Caco-2 (cell line): Measurements from ENCODE around the gene LPXN. TPM values are rescaled to one million over a fixed set of nuclear protein-coding genes. Genes with fewer than 3 reads are reported as not detected.

Source experiments
- BruUV-seq: library from RNA; stranded (reverse); fragments of 400-500 nt; replicated peaks from 2 replicates; lab custom pipeline; 2021; lab: Mats Ljungman, UMichigan
- CTCF ChIA-PET: fragments of 300-600 bp; sonication (Branson Sonifier 250); formaldehyde crosslinking; loops from one replicate; lab custom pipeline; 2022; ENCODE audit warnings: antibody characterized with exemption; lab: Charles Lee
- POLR2A ChIA-PET: fragments of 300-600 bp; sonication (Branson Sonifier 250); formaldehyde crosslinking; loops from one replicate; lab custom pipeline; 2022; ENCODE audit warnings: antibody characterized with exemption; lab: Charles Lee
- DNase-seq, 2 experiments: peaks; one replicate each; pipeline versions ENCODE4 v3.0.0 to v3.0.0-alpha.2; 2020 to 2022
- H3K27me3 ChIP-seq: replicated peaks from 2 replicates; pipeline ENCODE4 v1.6.0; 2011; ENCODE audit warnings: low read length; ENCODE audit not compliant: control insufficient read depth, insufficient read depth
- H3K36me3 ChIP-seq: 2 replicates; pipeline ENCODE4 v1.5.1; 2011; ENCODE audit warnings: low read length; ENCODE audit not compliant: control insufficient read depth, insufficient read depth
- H3K4me1 ChIP-seq: fragments of 250-450 bp; sonication (Bioruptor Pico); 2 replicates; pipeline ENCODE4 v1.5.1; 2020; ENCODE audit warnings: mild to moderate bottlenecking
- H3K4me3 ChIP-seq: 2 replicates; pipeline ENCODE4 v1.5.1; 2011; ENCODE audit warnings: low read depth, mild to moderate bottlenecking, control low read depth, low read length
- H3K9me3 ChIP-seq: fragments of 250-450 bp; sonication (Bioruptor Pico); 2 replicates; pipeline ENCODE4 v1.5.1; 2020; ENCODE audit warnings: mild to moderate bottlenecking, moderate library complexity
- H3K27ac Mint-ChIP-seq: one replicate; pipeline ENCODE4 v1.8.0; 2022; ENCODE audit warnings: mixed read lengths; ENCODE audit not compliant: unreplicated experiment
- H3K27me3 Mint-ChIP-seq: one replicate; pipeline ENCODE4 v1.8.0; 2022; ENCODE audit warnings: mixed read lengths; ENCODE audit not compliant: insufficient read depth, unreplicated experiment
- H3K36me3 Mint-ChIP-seq: one replicate; pipeline ENCODE4 v1.8.0; 2022; ENCODE audit warnings: mild to moderate bottlenecking, mixed read lengths; ENCODE audit not compliant: insufficient read depth, unreplicated experiment
- H3K4me1 Mint-ChIP-seq: one replicate; pipeline ENCODE4 v1.8.0; 2022; ENCODE audit warnings: low read depth, mixed read lengths; ENCODE audit not compliant: unreplicated experiment
- H3K4me3 Mint-ChIP-seq: one replicate; pipeline ENCODE4 v1.8.0; 2022; ENCODE audit warnings: mild to moderate bottlenecking, moderate library complexity, mixed read lengths; ENCODE audit not compliant: unreplicated experiment
- H3K9me3 Mint-ChIP-seq: one replicate; pipeline ENCODE4 v1.8.0; 2022; ENCODE audit warnings: mixed read lengths; ENCODE audit not compliant: unreplicated experiment
- CTCF ChIP-seq, 2 experiments: fragments of 200-600 bp in 1 of 2; IDR thresholded peaks; 1 replicate in 1 of 2; 2 replicates in 1 of 2; pipeline versions ENCODE4 v1.5.1 to v1.8.0; 2011 to 2022; ENCODE audit warnings: antibody characterized with exemption in 1 of 2, control low read depth in 1 of 2, inconsistent platforms in 1 of 2, low read depth in 1 of 2, low read length in 1 of 2, mild to moderate bottlenecking in 1 of 2, moderate library complexity in 1 of 2; ENCODE audit not compliant: insufficient read depth in 1 of 2, severe bottlenecking in 1 of 2, unreplicated experiment in 1 of 2
- intact Hi-C: fragments of 100-400 bp; cut with micrococcal nuclease; formaldehyde crosslinking; loops from one replicate; pipeline ENCODE4 v1.10.0; 2022; ENCODE audit not compliant: unreplicated experiment
- total RNA-seq: library from RNA; stranded (reverse); gene quantifications from 2 replicates; pipeline ENCODE4 v1.2.3, GENCODE V29; 2022

Gene LPXN
- total RNA-seq, 1 experiment from 2014 or later: 2.1 TPM

GRCh38 chr11:58621586-58622262 is 46.1 kb upstream of the LPXN start:
- no peaks in the 10 kb centered on the region for H3K9me3 ChIP-seq
- Mint-ChIP-seq H3K4me1 (no peaks in the 10 kb centered on the region), H3K27ac (no peak overlapping the region), H3K4me3 (no peak overlapping the region), H3K36me3 (peaks cover 72% of the 10 kb centered on the region), H3K27me3 (no peaks in the 10 kb centered on the region), H3K9me3 (no peaks in the 10 kb centered on the region)
- H3K27me3 ChIP-seq: no peaks in the 10 kb centered on the region
- peaks cover 4% of the 10 kb centered on the region for H3K36me3 ChIP-seq
- DNase-seq: no peak
- no peaks in the 10 kb centered on the region for H3K4me1 ChIP-seq
- no peak for TF ChIP-seq CTCF (IDR thresholded peaks at IDR 0.05; ENCODE audit: insufficient read depth in 1 of 2, low read depth in 1 of 2, low read length in 1 of 2, severe bottlenecking in 1 of 2, unreplicated experiment in 1 of 2)
- ChIA-PET POLR2A (no interaction called here), CTCF (interaction anchor here (0.6 kb wide), 1 partner anchor 59 kb away, joined by 7 read pairs; no protein-coding TSS in a partner anchor)
- intact Hi-C loops: no loop called here
- no peak overlapping the region for H3K4me3 ChIP-seq
- no TSS peak for BruUV-seq

GRCh38 chr11:58617976-58618557 is 42.4 kb upstream of the LPXN start:
- no TSS peak for BruUV-seq
- ChIA-PET CTCF (no interaction called here), POLR2A (no interaction called here)
- Histone ChIP-seq H3K4me1 (no peaks in the 10 kb centered on the region), H3K4me3 (no peak overlapping the region), H3K36me3 (peaks cover 5% of the 10 kb centered on the region), H3K9me3 (no peaks in the 10 kb centered on the region), H3K27me3 (no peaks in the 10 kb centered on the region)
- Mint-ChIP-seq H3K36me3 (peaks cover 84% of the 10 kb centered on the region), H3K27me3 (no peaks in the 10 kb centered on the region), H3K4me1 (no peaks in the 10 kb centered on the region), H3K9me3 (no peaks in the 10 kb centered on the region), H3K4me3 (no peak overlapping the region), H3K27ac (no peak overlapping the region)
- intact Hi-C loops: loop anchor here (1.0 kb wide), 1 partner anchor 41 kb away; no protein-coding TSS in a partner anchor
- DNase-seq: peak in 1 of 2 experiments; percentile 17
- TF ChIP-seq CTCF (IDR thresholded peaks at IDR 0.05; ENCODE audit: insufficient read depth in 1 of 2, low read depth in 1 of 2, low read length in 1 of 2, severe bottlenecking in 1 of 2, unreplicated experiment in 1 of 2): peak in 1 of 2 experiments; percentile 60

GRCh38 chr11:58616594-58616993 is 40.9 kb upstream of the LPXN start:
- H3K9me3 ChIP-seq: no peaks in the 10 kb centered on the region
- intact Hi-C loops: no loop called here
- H3K36me3 ChIP-seq: peaks cover 3% of the 10 kb centered on the region
- BruUV-seq: no TSS peak
- Mint-ChIP-seq H3K4me3 (no peak overlapping the region), H3K27me3 (no peaks in the 10 kb centered on the region), H3K27ac (no peak overlapping the region), H3K9me3 (no peaks in the 10 kb centered on the region), H3K36me3 (peaks cover 87% of the 10 kb centered on the region), H3K4me1 (no peaks in the 10 kb centered on the region)
- H3K27me3 ChIP-seq: no peaks in the 10 kb centered on the region
- TF ChIP-seq CTCF (IDR thresholded peaks at IDR 0.05; ENCODE audit: insufficient read depth in 1 of 2, low read depth in 1 of 2, low read length in 1 of 2, severe bottlenecking in 1 of 2, unreplicated experiment in 1 of 2): no peak
- no peak overlapping the region for H3K4me3 ChIP-seq
- no peaks in the 10 kb centered on the region for H3K4me1 ChIP-seq
- no peak for DNase-seq
- ChIA-PET CTCF (no interaction called here), POLR2A (no interaction called here)
